Stimulated activated naive CD8-positive, alpha-beta T cell treated with anti-CD3 and anti-CD28 coated beads, Interleukin-15, amount 100 ng/mL, for 72 hours (primary cell): ENCODE data around the gene GM2A.
"Not testable (repeated sequence)": the region's sequence is repeated elsewhere in the genome, so short reads cannot be mapped to it uniquely, and the experiment has no call there.

Experiments used
- ATAC-seq: fragments of 150-1000 bp; cut with Tn5 transposase; 2 replicates; pipeline ENCODE4 v1.10.0; 2021; ENCODE audit warnings: mild to moderate bottlenecking, moderate library complexity
- DNase-seq, 2 donors: peaks; one replicate each; pipeline ENCODE4 v3.0.0; 2021 to 2022
- H3K27ac Mint-ChIP-seq, 2 donors: one replicate each; pipeline ENCODE4 v1.8.0; 2022; ENCODE audit warnings: mild to moderate bottlenecking in 2 of 2, mixed read lengths in 2 of 2, moderate library complexity in 2 of 2
- H3K27me3 Mint-ChIP-seq: one replicate; pipeline ENCODE4 v1.8.0; 2022; ENCODE audit warnings: mixed read lengths
- H3K4me1 Mint-ChIP-seq: one replicate; pipeline ENCODE4 v1.8.0; 2022; ENCODE audit warnings: mild to moderate bottlenecking, mixed read lengths
- H3K4me3 Mint-ChIP-seq, 2 donors: one replicate each; pipeline ENCODE4 v1.8.0; 2022; ENCODE audit warnings: mild to moderate bottlenecking in 2 of 2, mixed read lengths in 2 of 2, moderate library complexity in 1 of 2
- H3K9me3 Mint-ChIP-seq, 2 donors: one replicate each; pipeline ENCODE4 v1.8.0; 2022; ENCODE audit warnings: mixed read lengths in 2 of 2

GM2A gene

GRCh38 chr5:151239237-151239861 is 13.6 kb upstream of the GM2A start:
- ATAC-seq = peak; percentile 36
- Mint-ChIP-seq H3K4me3 (peak overlapping the region; percentile 37 to 55), H3K27me3 (no peaks in the 10 kb centered on the region), H3K4me1 (peaks cover 24% of the 10 kb centered on the region), H3K27ac (no peak overlapping the region), H3K9me3 (no peaks in the 10 kb centered on the region)
- DNase-seq = peak in 1 of 2 donors; percentile 44

GRCh38 chr5:151240268-151240835 is 12.6 kb upstream of the GM2A start:
- H3K4me1 Mint-ChIP-seq = peaks cover 18% of the 10 kb centered on the region
- ATAC-seq, H3K9me3 Mint-ChIP-seq, H3K27me3 Mint-ChIP-seq, DNase-seq, H3K4me3 Mint-ChIP-seq, H3K27ac Mint-ChIP-seq: not testable (repeated sequence)

GRCh38 chr5:151240924-151241635 is 11.9 kb upstream of the GM2A start:
- Mint-ChIP-seq H3K9me3 (no peaks in the 10 kb centered on the region), H3K27me3 (no peaks in the 10 kb centered on the region), H3K4me1 (peaks cover 22% of the 10 kb centered on the region), H3K27ac (no peak overlapping the region), H3K4me3 (no peak overlapping the region)
- ATAC-seq (no peak), DNase-seq (no peak)

GRCh38 chr5:151243127-151243526 is 9.9 kb upstream of the GM2A start:
- H3K27ac Mint-ChIP-seq = no peak overlapping the region
- H3K4me3 Mint-ChIP-seq = no peak overlapping the region
- no peaks in the 10 kb centered on the region for H3K9me3 Mint-ChIP-seq
- H3K27me3 Mint-ChIP-seq = no peaks in the 10 kb centered on the region
- ATAC-seq = no peak
- DNase-seq = no peak
- H3K4me1 Mint-ChIP-seq = peaks cover 22% of the 10 kb centered on the region

- ATAC-seq (no peak), DNase-seq (no peak)
- Mint-ChIP-seq H3K9me3 (no peaks in the 10 kb centered on the region), H3K4me1 (peaks cover 22% of the 10 kb centered on the region), H3K27ac (no peak overlapping the region), H3K4me3 (no peak overlapping the region), H3K27me3 (no peaks in the 10 kb centered on the region)
These were observed 9.4 kb upstream of the GM2A start for GRCh38 chr5:151243564-151243963.

- ATAC-seq (peak; percentile 50), DNase-seq (no peak)
- Mint-ChIP-seq H3K27ac (peak overlapping the region in 1 of 2 donors; percentile 66), H3K4me1 (peaks cover 22% of the 10 kb centered on the region), H3K9me3 (no peaks in the 10 kb centered on the region), H3K27me3 (no peaks in the 10 kb centered on the region), H3K4me3 (no peak overlapping the region)
These were observed 8.8 kb upstream of the GM2A start for GRCh38 chr5:151244206-151244605.

GRCh38 chr5:151245680-151246219 is 7.2 kb upstream of the GM2A start:
- no peaks in the 10 kb centered on the region for H3K9me3 Mint-ChIP-seq
- no peak overlapping the region for H3K4me3 Mint-ChIP-seq
- DNase-seq = no peak
- peaks cover 30% of the 10 kb centered on the region for H3K4me1 Mint-ChIP-seq
- no peak overlapping the region for H3K27ac Mint-ChIP-seq
- ATAC-seq = no peak
- no peaks in the 10 kb centered on the region for H3K27me3 Mint-ChIP-seq

- H3K27ac Mint-ChIP-seq = no peak overlapping the region
- H3K4me1 Mint-ChIP-seq = peaks cover 44% of the 10 kb centered on the region
- H3K4me3 Mint-ChIP-seq = no peak overlapping the region
- ATAC-seq (no peak), DNase-seq (no peak)
- no peaks in the 10 kb centered on the region for H3K27me3 Mint-ChIP-seq
- H3K9me3 Mint-ChIP-seq = no peaks in the 10 kb centered on the region
These were observed 4.3 kb upstream of the GM2A start for GRCh38 chr5:151248651-151249050.

- Mint-ChIP-seq H3K4me1 (peaks cover 44% of the 10 kb centered on the region), H3K27me3 (no peaks in the 10 kb centered on the region), H3K9me3 (no peaks in the 10 kb centered on the region), H3K27ac (no peak overlapping the region), H3K4me3 (no peak overlapping the region)
- DNase-seq (no peak), ATAC-seq (no peak)
These were observed 3.7 kb upstream of the GM2A start for GRCh38 chr5:151249281-151249680.

GRCh38 chr5:151250346-151251000 is 2.5 kb upstream of the GM2A start:
- ATAC-seq (no peak), DNase-seq (no peak)
- Mint-ChIP-seq H3K27me3 (no peaks in the 10 kb centered on the region), H3K9me3 (no peaks in the 10 kb centered on the region), H3K27ac (peak overlapping the region in 1 of 2 donors; percentile 72), H3K4me3 (peak overlapping the region; percentile 64), H3K4me1 (peaks cover 43% of the 10 kb centered on the region)

GRCh38 chr5:151251001-151251551 is 1.9 kb upstream of the GM2A start:
- Mint-ChIP-seq H3K9me3 (no peaks in the 10 kb centered on the region), H3K4me1 (peaks cover 43% of the 10 kb centered on the region), H3K27ac (peak overlapping the region; percentile 37 to 72), H3K4me3 (peak overlapping the region; percentile 64), H3K27me3 (no peaks in the 10 kb centered on the region)
- no peak for ATAC-seq
- DNase-seq = peak; percentile 27 to 50

GRCh38 chr5:151251621-151252020 is 1.4 kb upstream of the GM2A start:
- no peak for ATAC-seq
- peaks cover 43% of the 10 kb centered on the region for H3K4me1 Mint-ChIP-seq
- H3K9me3 Mint-ChIP-seq = no peaks in the 10 kb centered on the region
- no peak for DNase-seq
- no peaks in the 10 kb centered on the region for H3K27me3 Mint-ChIP-seq
- H3K27ac Mint-ChIP-seq = peak overlapping the region; percentile 37 to 56
- peak overlapping the region; percentile 86 to 89 for H3K4me3 Mint-ChIP-seq

- H3K27me3 Mint-ChIP-seq = no peaks in the 10 kb centered on the region
- no peaks in the 10 kb centered on the region for H3K9me3 Mint-ChIP-seq
- H3K27ac Mint-ChIP-seq = peak overlapping the region in 1 of 2 donors; percentile 80
- ATAC-seq (no peak), DNase-seq (no peak)
- H3K4me3 Mint-ChIP-seq = peak overlapping the region; percentile 86 to 89
- peaks cover 56% of the 10 kb centered on the region for H3K4me1 Mint-ChIP-seq
These were observed 593 bp downstream of the GM2A start for GRCh38 chr5:151253605-151253950.

- no peak for DNase-seq
- H3K27me3 Mint-ChIP-seq = no peaks in the 10 kb centered on the region
- no peak overlapping the region for H3K27ac Mint-ChIP-seq
- no peak for ATAC-seq
- H3K4me3 Mint-ChIP-seq = no peak overlapping the region
- H3K9me3 Mint-ChIP-seq = no peaks in the 10 kb centered on the region
- peaks cover 65% of the 10 kb centered on the region for H3K4me1 Mint-ChIP-seq
These were observed 1.6 kb downstream of the GM2A start for GRCh38 chr5:151254556-151254955.

GRCh38 chr5:151254990-151255389 is 2.0 kb downstream of the GM2A start:
- peaks cover 67% of the 10 kb centered on the region for H3K4me1 Mint-ChIP-seq
- not testable (repeated sequence) for H3K27me3 Mint-ChIP-seq, H3K9me3 Mint-ChIP-seq, ATAC-seq, H3K27ac Mint-ChIP-seq, H3K4me3 Mint-ChIP-seq, DNase-seq
